Left lung (tissue), 10 donors: Measurements from ENCODE around the gene TEF. TPM values are rescaled to one million over a fixed set of nuclear protein-coding genes. Genes with fewer than 3 reads are reported as not detected.

ENCODE experiments used
- ATAC-seq: fragments of 200-7000 bp; cut with Tn5 transposase; one replicate; pipeline ENCODE4 v1.9.1; 2020; ENCODE audit warnings: moderate library complexity
- DNase-seq, 4 donors: peaks; one replicate each; pipeline ENCODE4 v3.0.0-alpha.2; 2013 to 2020
- H3K27ac ChIP-seq, 2 donors: fragments of 200-600 bp; sonication (generic) in 1 of 2; one replicate each; pipeline versions ENCODE4 v1.5.0 to v1.8.0; 2020 to 2021
- H3K27me3 ChIP-seq, 2 donors: fragments of 200-600 bp; sonication (generic) in 1 of 2; one replicate each; pipeline versions ENCODE4 v1.5.0 to v1.8.0; 2020 to 2021
- H3K36me3 ChIP-seq, 2 donors: fragments of 200-600 bp; sonication (generic) in 1 of 2; one replicate each; pipeline versions ENCODE4 v1.5.0 to v1.8.0; 2020 to 2021
- H3K4me1 ChIP-seq, 2 donors: fragments of 200-600 bp; one replicate each; pipeline ENCODE4 v1.8.0; 2021
- H3K4me3 ChIP-seq, 2 donors: fragments of 200-600 bp; sonication (generic) in 1 of 2; one replicate each; pipeline versions ENCODE4 v1.5.0 to v1.8.0; 2020 to 2021; ENCODE audit warnings: mild to moderate bottlenecking in 1 of 2
- H3K9me3 ChIP-seq, 2 donors: fragments of 200-600 bp; sonication (generic) in 1 of 2; one replicate each; pipeline versions ENCODE4 v1.5.0 to v1.8.0; 2020 to 2021
- CTCF ChIP-seq, 2 donors: fragments of 200-600 bp; sonication (generic) in 1 of 2; IDR thresholded peaks; one replicate each; pipeline versions ENCODE4 v1.5.0 to v1.8.0; 2021; ENCODE audit warnings: antibody characterized with exemption in 2 of 2
- intact Hi-C, 2 donors: fragments of 100-400 bp; cut with DNase I; formaldehyde crosslinking; loops; one replicate each; pipeline versions ENCODE4 v1.11.2 to v1.14.2; 2022
- polyA plus RNA-seq, 6 donors: library from polyadenylated mRNA; unstranded; fragments of 120-200 nt; gene quantifications; one replicate each; pipeline ENCODE4 v1.2.1, GENCODE V29; 2013; ENCODE audit not compliant: insufficient read length in 6 of 6
- total RNA-seq, 2 donors: library from RNA; stranded (reverse); fragmentation: NEBNext Ultra II Directional; extraction: Animal tissue kit (Norgen Biotek cat#: 25700); gene quantifications; one replicate each; pipeline ENCODE4 v1.2.1, GENCODE V29; 2021
- donor health status: DM: no; HTN: yes; CAD: no.
- donor health status: DM: no; HTN: no; CAD: no.

Gene TEF
- total and polyA plus RNA-seq, 8 donors: 10.2 to 17.3 (median 12.1) TPM

- intact Hi-C loops: no loop called here
- ATAC-seq: no peak
These were observed 5.6 kb downstream of the TEF start for GRCh38 chr22:41387341-41387740.

GRCh38 chr22:41394012-41394356 is 12.2 kb downstream of the TEF start:
- intact Hi-C loops: no loop called here
- no peak for TF ChIP-seq CTCF (IDR thresholded peaks at IDR 0.05)

More at GRCh38 chr22:41387341-41387740, 5.6 kb downstream of the TEF start:
- DNase-seq: no peak
- H3K9me3 ChIP-seq: no peaks in the 10 kb centered on the region
- H3K27ac ChIP-seq: no peak overlapping the region
- H3K4me3 ChIP-seq: no peak overlapping the region
- peaks cover 0 to 9% of the 10 kb centered on the region in 2 donors for H3K4me1 ChIP-seq
- H3K36me3 ChIP-seq: peaks cover 0 to 35% of the 10 kb centered on the region in 2 donors
- no peaks in the 10 kb centered on the region for H3K27me3 ChIP-seq
- TF ChIP-seq CTCF (IDR thresholded peaks at IDR 0.05): no peak

GRCh38 chr22:41395531-41396240 is 13.9 kb downstream of the TEF start:
- no peak overlapping the region for H3K27ac ChIP-seq
- H3K27me3 ChIP-seq: no peaks in the 10 kb centered on the region
- peaks cover 0 to 5% of the 10 kb centered on the region in 2 donors for H3K4me1 ChIP-seq
- no peak for TF ChIP-seq CTCF (IDR thresholded peaks at IDR 0.05)
- ATAC-seq (no peak), DNase-seq (no peak)
- H3K36me3 ChIP-seq: peaks cover 0 to 49% of the 10 kb centered on the region in 2 donors
- no peaks in the 10 kb centered on the region for H3K9me3 ChIP-seq
- H3K4me3 ChIP-seq: no peak overlapping the region
- intact Hi-C loops: no loop called here

More at GRCh38 chr22:41394012-41394356, 12.2 kb downstream of the TEF start:
- ATAC-seq (no peak), DNase-seq (no peak)
- no peaks in the 10 kb centered on the region for H3K9me3 ChIP-seq
- H3K27ac ChIP-seq: no peak overlapping the region
- peaks cover 0 to 64% of the 10 kb centered on the region in 2 donors for H3K36me3 ChIP-seq
- no peaks in the 10 kb centered on the region for H3K27me3 ChIP-seq
- peaks cover 0 to 5% of the 10 kb centered on the region in 2 donors for H3K4me1 ChIP-seq
- H3K4me3 ChIP-seq: no peak overlapping the region

GRCh38 chr22:41397143-41397811 is 15.5 kb downstream of the TEF start:
- intact Hi-C loops: no loop called here
- no peaks in the 10 kb centered on the region for H3K27me3 ChIP-seq
- H3K9me3 ChIP-seq: no peaks in the 10 kb centered on the region
- no peak overlapping the region for H3K27ac ChIP-seq
- no peak for TF ChIP-seq CTCF (IDR thresholded peaks at IDR 0.05)
- H3K4me1 ChIP-seq: peaks cover 7 to 11% of the 10 kb centered on the region in 2 donors
- no peak overlapping the region for H3K4me3 ChIP-seq
- peaks cover 0 to 47% of the 10 kb centered on the region in 2 donors for H3K36me3 ChIP-seq
- ATAC-seq: no peak
- no peak for DNase-seq

- Histone ChIP-seq H3K27ac (no peak overlapping the region), H3K4me3 (no peak overlapping the region), H3K36me3 (peaks cover 0 to 47% of the 10 kb centered on the region in 2 donors), H3K27me3 (no peaks in the 10 kb centered on the region), H3K9me3 (no peaks in the 10 kb centered on the region), H3K4me1 (peaks cover 12 to 18% of the 10 kb centered on the region in 2 donors)
- DNase-seq (no peak), ATAC-seq (no peak)
- no peak for TF ChIP-seq CTCF (IDR thresholded peaks at IDR 0.05)
- intact Hi-C loops: no loop called here
These were observed 17.2 kb downstream of the TEF start for GRCh38 chr22:41398921-41399320.
